Peyer's patch (tissue), 4 donors: ENCODE results near the gene TMCC3. TPM values are rescaled to one million over a fixed set of nuclear protein-coding genes. Genes with fewer than 3 reads are reported as not detected.

Source experiments
- DNase-seq, 3 donors: peaks; one replicate each; pipeline ENCODE4 v3.0.0-alpha.2; 2017 to 2019
- H3K27ac ChIP-seq, 4 donors: fragments of 200-600 bp; sonication (generic); one replicate each; pipeline ENCODE4 v1.5.1; 2016 to 2019
- H3K27me3 ChIP-seq, 2 donors: fragments of 200-600 bp; sonication (generic); one replicate each; pipeline ENCODE4 v1.5.1; 2019
- H3K36me3 ChIP-seq, 3 donors: fragments of 200-600 bp; sonication (generic); one replicate each; pipeline ENCODE4 v1.5.1; 2016 to 2019
- H3K4me1 ChIP-seq, 4 donors: fragments of 200-600 bp; sonication (generic); one replicate each; pipeline ENCODE4 v1.5.1; 2016 to 2019
- H3K4me3 ChIP-seq, 4 donors: fragments of 200-600 bp; sonication (generic); 1 replicate in 3 of 4; 2 replicates in 1 of 4; pipeline ENCODE4 v1.5.1; 2016 to 2019; ENCODE audit warnings: mild to moderate bottlenecking in 1 of 4
- H3K9me3 ChIP-seq, 4 donors: fragments of 200-600 bp; sonication (generic); one replicate each; pipeline ENCODE4 v1.5.1; 2016 to 2019; ENCODE audit warnings: mild to moderate bottlenecking in 1 of 4
- POLR2A ChIP-seq, 2 donors: fragments of 450-650 bp; IDR thresholded peaks; one replicate each; pipeline ENCODE4 v1.5.1; 2017; ENCODE audit warnings: antibody characterized with exemption in 2 of 2, mild to moderate bottlenecking in 2 of 2, moderate library complexity in 2 of 2
- total RNA-seq, 4 donors: library from RNA; depleted of rRNA; stranded (reverse); fragments of >200 nt; gene quantifications; one replicate each; pipeline ENCODE4 v1.1.0, GENCODE V29; 2016
- TF ChIP-seq, protein P1 (sequence below), 6 experiments: fragments of 450-650 bp in 4 of 6; fragments of 200-600 bp in 2 of 6; sonication (generic) in 1 of 6; IDR thresholded peaks; one replicate each; pipeline ENCODE4 v1.5.1; 2017 to 2019; ENCODE audit warnings: antibody characterized with exemption in 6 of 6, mild to moderate bottlenecking in 3 of 6, moderate library complexity in 1 of 6

Gene TMCC3
- total RNA-seq, 4 donors from 2014 or later = 15.7 to 50.3 (median 32.1) TPM

DNA sequence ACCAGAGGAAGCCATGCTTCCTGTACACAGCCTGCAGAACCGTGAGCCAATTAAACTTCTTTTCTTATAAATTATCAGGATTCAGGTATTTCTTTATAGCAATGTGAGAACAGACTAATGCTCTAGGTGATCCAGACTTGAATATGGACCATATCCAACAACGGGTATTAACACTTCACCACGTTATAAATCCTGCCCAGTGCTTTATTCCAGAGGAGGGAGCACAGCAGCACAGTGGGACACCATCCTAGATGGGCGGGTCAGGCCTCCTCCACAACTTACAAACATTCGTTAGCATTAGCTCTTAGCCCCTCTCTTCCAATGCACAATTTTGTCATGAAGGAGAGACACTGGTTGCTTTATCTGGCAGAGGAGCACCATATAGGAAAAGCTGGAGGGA lies 66.0 kb downstream of the TMCC3 start:
- Histone ChIP-seq H3K9me3 (no peaks in the 10 kb centered on the region), H3K27ac (no peak overlapping the region), H3K4me3 (no peak overlapping the region), H3K27me3 (no peaks in the 10 kb centered on the region), H3K4me1 (peaks cover 0 to 25% (median 0%) of the 10 kb centered on the region in 4 donors), H3K36me3 (peaks cover 0 to 10% (median 0%) of the 10 kb centered on the region in 3 donors)
- no peak for DNase-seq
- TF ChIP-seq, protein P1, sequence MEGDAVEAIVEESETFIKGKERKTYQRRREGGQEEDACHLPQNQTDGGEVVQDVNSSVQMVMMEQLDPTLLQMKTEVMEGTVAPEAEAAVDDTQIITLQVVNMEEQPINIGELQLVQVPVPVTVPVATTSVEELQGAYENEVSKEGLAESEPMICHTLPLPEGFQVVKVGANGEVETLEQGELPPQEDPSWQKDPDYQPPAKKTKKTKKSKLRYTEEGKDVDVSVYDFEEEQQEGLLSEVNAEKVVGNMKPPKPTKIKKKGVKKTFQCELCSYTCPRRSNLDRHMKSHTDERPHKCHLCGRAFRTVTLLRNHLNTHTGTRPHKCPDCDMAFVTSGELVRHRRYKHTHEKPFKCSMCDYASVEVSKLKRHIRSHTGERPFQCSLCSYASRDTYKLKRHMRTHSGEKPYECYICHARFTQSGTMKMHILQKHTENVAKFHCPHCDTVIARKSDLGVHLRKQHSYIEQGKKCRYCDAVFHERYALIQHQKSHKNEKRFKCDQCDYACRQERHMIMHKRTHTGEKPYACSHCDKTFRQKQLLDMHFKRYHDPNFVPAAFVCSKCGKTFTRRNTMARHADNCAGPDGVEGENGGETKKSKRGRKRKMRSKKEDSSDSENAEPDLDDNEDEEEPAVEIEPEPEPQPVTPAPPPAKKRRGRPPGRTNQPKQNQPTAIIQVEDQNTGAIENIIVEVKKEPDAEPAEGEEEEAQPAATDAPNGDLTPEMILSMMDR (IDR thresholded peaks at IDR 0.05) = no peak
- TF ChIP-seq POLR2A (IDR thresholded peaks at IDR 0.05) = no peak

DNA sequence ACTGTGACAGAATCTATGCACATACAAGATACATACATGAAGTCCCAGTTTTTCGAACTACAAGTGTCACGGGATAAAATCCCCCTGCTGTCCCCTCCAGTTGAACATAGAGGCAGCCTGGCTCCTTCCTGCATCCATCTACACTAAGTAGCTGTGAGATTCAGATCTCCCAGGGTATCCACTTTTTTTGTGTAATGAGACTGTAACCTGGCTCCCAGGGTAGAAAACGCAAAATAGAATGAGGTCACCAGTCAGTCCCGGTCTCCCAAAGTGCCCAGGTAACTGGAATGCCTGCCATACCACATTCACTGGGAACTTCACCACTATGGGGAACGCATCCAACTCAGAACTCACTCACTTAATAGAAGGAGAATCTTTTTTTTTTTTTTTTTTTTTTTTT lies 67.8 kb downstream of the TMCC3 start:
- no peaks in the 10 kb centered on the region for H3K27me3 ChIP-seq
- no peak overlapping the region for H3K27ac ChIP-seq
- peaks cover 0 to 17% (median 0%) of the 10 kb centered on the region in 4 donors for H3K4me1 ChIP-seq
- TF ChIP-seq, protein P1 (IDR thresholded peaks at IDR 0.05) = no peak
- no peak for TF ChIP-seq POLR2A (IDR thresholded peaks at IDR 0.05)
- peaks cover 0 to 10% (median 0%) of the 10 kb centered on the region in 3 donors for H3K36me3 ChIP-seq
- no peak for DNase-seq
- no peak overlapping the region for H3K4me3 ChIP-seq
- H3K9me3 ChIP-seq = no peaks in the 10 kb centered on the region

DNA sequence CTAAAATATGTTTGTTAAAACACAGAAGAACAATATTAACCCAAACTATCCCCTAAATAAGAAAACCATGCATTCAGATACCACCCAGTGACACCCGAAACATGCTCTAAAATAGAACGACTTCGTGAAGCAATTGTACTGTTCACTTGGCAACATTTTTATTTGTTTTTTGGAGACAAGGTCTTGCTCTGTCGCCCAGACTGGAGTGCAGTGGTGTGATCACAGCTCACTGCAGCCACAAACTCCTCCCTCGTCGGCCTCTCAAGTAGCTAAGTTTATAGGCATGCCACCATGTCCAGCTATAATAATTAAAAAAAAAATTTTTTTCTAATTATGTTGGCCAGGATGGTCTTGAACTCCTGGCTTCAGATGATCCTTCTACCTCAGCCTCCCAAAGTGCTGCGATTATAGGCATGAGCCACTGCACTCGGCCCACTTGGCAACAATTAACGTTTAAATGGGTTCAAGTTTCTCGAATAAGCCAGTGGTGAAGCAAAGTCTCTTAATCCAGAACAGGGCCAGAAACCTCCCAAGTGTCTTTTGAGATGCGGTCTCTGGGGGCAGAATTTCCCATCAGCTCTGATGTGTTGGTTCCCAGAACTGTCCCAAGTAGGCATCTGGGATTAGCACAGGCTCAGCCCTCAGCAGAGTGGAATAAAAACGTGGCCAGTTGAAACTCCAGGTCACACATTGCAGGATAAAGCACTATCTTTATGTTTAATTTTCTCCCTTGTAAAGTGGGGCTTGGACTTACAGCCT lies 74.5 kb downstream of the TMCC3 start:
- Histone ChIP-seq H3K4me3 (no peak overlapping the region), H3K27ac (no peak overlapping the region), H3K4me1 (peaks cover 0 to 8% (median 0%) of the 10 kb centered on the region in 4 donors), H3K9me3 (no peaks in the 10 kb centered on the region), H3K36me3 (peaks cover 0 to 11% (median 0%) of the 10 kb centered on the region in 3 donors), H3K27me3 (no peaks in the 10 kb centered on the region)
- DNase-seq = no peak
- no peak for TF ChIP-seq POLR2A (IDR thresholded peaks at IDR 0.05)
- TF ChIP-seq, protein P1 (IDR thresholded peaks at IDR 0.05) = no peak

DNA sequence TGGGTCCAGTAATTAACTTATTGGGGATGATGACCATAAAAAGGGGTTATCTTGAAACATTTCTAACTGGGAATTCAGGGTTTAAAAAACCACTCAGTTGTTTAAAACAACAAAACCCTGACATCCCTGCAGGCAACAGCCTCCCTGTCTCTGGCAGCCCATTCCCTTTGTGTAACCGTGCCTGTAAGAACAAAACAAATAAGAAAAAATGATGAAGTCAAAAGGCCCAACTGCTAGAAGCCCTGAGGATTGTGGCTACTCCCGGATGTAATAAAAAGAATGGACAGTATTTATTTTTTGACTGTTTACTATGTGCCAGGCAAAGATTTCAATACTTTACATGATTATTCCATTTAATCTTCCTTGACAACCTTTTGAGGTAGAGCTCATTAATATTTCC lies 75.3 kb downstream of the TMCC3 start:
- no peak for TF ChIP-seq POLR2A (IDR thresholded peaks at IDR 0.05)
- TF ChIP-seq, protein P1 (IDR thresholded peaks at IDR 0.05) = no peak
- DNase-seq = no peak

DNA sequence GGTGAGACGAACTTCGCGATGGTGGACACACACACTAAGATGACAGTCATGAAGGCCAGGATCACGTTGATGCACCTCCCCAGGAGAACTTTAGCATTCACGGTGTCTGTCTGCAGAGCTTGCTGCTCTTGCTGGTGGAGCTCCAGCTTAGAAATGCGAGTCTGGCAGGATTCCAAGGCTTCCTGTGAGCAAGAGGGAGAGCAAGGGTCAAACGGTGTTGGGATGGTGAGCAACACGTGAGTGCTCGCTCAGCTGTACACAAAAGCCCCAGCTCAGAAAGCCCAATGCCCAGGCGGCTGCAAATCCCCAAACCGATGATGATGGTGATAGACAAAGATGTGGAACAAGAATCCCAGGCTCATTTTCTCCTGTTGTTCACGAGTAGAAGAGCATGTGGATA lies 78.8 kb downstream of the TMCC3 start:
- H3K36me3 ChIP-seq = peaks cover 0 to 19% (median 0%) of the 10 kb centered on the region in 3 donors
- H3K4me1 ChIP-seq = peaks cover 0 to 8% (median 0%) of the 10 kb centered on the region in 4 donors
- H3K9me3 ChIP-seq = no peaks in the 10 kb centered on the region
- TF ChIP-seq, protein P1 (IDR thresholded peaks at IDR 0.05) = no peak
- TF ChIP-seq POLR2A (IDR thresholded peaks at IDR 0.05) = no peak
- peak in 2 of 3 donors; percentile 80 to 89 for DNase-seq
- H3K4me3 ChIP-seq = no peak overlapping the region
- peak overlapping the region in 2 of 4 donors; percentile 9 to 50 for H3K27ac ChIP-seq
- H3K27me3 ChIP-seq = no peaks in the 10 kb centered on the region

More for the DNA sequence above, 75.3 kb downstream of the TMCC3 start:
- no peaks in the 10 kb centered on the region for H3K9me3 ChIP-seq
- H3K36me3 ChIP-seq = peaks cover 0 to 16% (median 0%) of the 10 kb centered on the region in 3 donors
- H3K4me3 ChIP-seq = no peak overlapping the region
- H3K4me1 ChIP-seq = peaks cover 0 to 8% (median 0%) of the 10 kb centered on the region in 4 donors
- H3K27me3 ChIP-seq = no peaks in the 10 kb centered on the region
- no peak overlapping the region for H3K27ac ChIP-seq
